H1 (cell line): ENCODE results near the gene TAF1D.

Experiments used
- CTCF ChIP-seq, 3 experiments: IDR thresholded peaks; 1 replicate in 2 of 3; 2 replicates in 1 of 3; pipeline versions ENCODE4 v1.5.1 to v1.6.1; 2011; ENCODE audit warnings: low read length in 3 of 3, mild to moderate bottlenecking in 3 of 3, inconsistent platforms in 2 of 3, low read depth in 1 of 3, moderate library complexity in 1 of 3; ENCODE audit not compliant: insufficient read depth in 1 of 3; ENCODE audit errors: control extremely low read depth in 1 of 3
- EZH2 ChIP-seq: fragments of 200-600 bp; sonication (generic); IDR thresholded peaks from 2 replicates; pipeline ENCODE4 v1.7.1; 2012; ENCODE audit warnings: low read depth, mild to moderate bottlenecking, moderate library complexity, low read length, inconsistent platforms; ENCODE audit not compliant: severe bottlenecking
- POLR2A ChIP-seq, 2 experiments: IDR thresholded peaks; 1 replicate in 1 of 2; 2 replicates in 1 of 2; pipeline ENCODE4 v1.6.1; 2011; ENCODE audit warnings: low read depth in 2 of 2, low read length in 2 of 2, mild to moderate bottlenecking in 2 of 2; ENCODE audit errors: control extremely low read depth in 1 of 2
- YY1 ChIP-seq: IDR thresholded peaks from 2 replicates; pipeline ENCODE4 v1.6.1; 2011; ENCODE audit warnings: low read depth, mild to moderate bottlenecking, low read length
- ZNF274 ChIP-seq: IDR thresholded peaks from 2 replicates; pipeline ENCODE4 v1.7.0; 2012; ENCODE audit warnings: low read length, borderline replicate concordance; ENCODE audit errors: extremely low read depth

GRCh38 chr11:93734427-93735222 lies 6.7 kb downstream of the TAF1D start:
- TF ChIP-seq CTCF (IDR thresholded peaks at IDR 0.05; ENCODE audit: control extremely low read depth in 1 of 3, insufficient read depth in 1 of 3, low read depth in 1 of 3, low read length in 3 of 3) (no peak), POLR2A (IDR thresholded peaks at IDR 0.05; ENCODE audit: control extremely low read depth in 1 of 2, low read depth in 2 of 2, low read length in 2 of 2) (peak; percentile 63 to 79), ZNF274 (no peak), EZH2 (no peak), YY1 (no peak)
